ENCODE results near the gene ASF1B. TPM values are rescaled to one million over a fixed set of nuclear protein-coding genes. Genes with fewer than 3 reads are reported as not detected.
A peak's percentile ranks its signal among the peaks of the same experiment; 100 is the strongest.

The ASF1B gene
- total RNA-seq, 1 experiment from 2014 or later = 38.4 TPM

GRCh38 chr19:14164082-14164481 is 27.7 kb upstream of the ASF1B start:
- no peak for TF ChIP-seq SMAD4 (CRISPR knock-in tag; IDR thresholded peaks at IDR 0.05)
- TF ChIP-seq HMGA2 (CRISPR knock-in tag; IDR thresholded peaks at IDR 0.05) = no peak
- TF ChIP-seq CREB1 (CRISPR knock-in tag; IDR thresholded peaks at IDR 0.05) = no peak
- TF ChIP-seq GRHL2 (CRISPR knock-in tag; IDR thresholded peaks at IDR 0.05; ENCODE audit: insufficient replicate concordance, severe bottlenecking) = no peak
- no peak for TF ChIP-seq MAX (CRISPR knock-in tag; IDR thresholded peaks at IDR 0.05)
- TF ChIP-seq E2F1 (CRISPR knock-in tag; IDR thresholded peaks at IDR 0.05) = no peak
- TF ChIP-seq ZNF317 (CRISPR knock-in tag; IDR thresholded peaks at IDR 0.05; ENCODE audit: borderline replicate concordance, low read depth) = no peak
- H3K27me3 Mint-ChIP-seq (ENCODE audit: low read depth) = no peaks in the 10 kb centered on the region
- ChIA-PET POLR2A (interaction anchor here (0.6 kb wide), 1 partner anchor 241 kb away, joined by 3 read pairs; no protein-coding TSS in a partner anchor), CTCF (interaction anchor here (0.8 to 1.2 kb wide), 3 partner anchors 28 to 184 kb away, joined by 3 to 4 read pairs (median 4); partner anchors contain the start of gene ASF1B)
- DNase-seq (ENCODE audit: low spot score) (no peak), ATAC-seq (no peak)
- H3K36me3 Mint-ChIP-seq = peaks cover 24% of the 10 kb centered on the region
- no peak overlapping the region for H3K27ac Mint-ChIP-seq
- H3K4me1 Mint-ChIP-seq = peaks cover 11% of the 10 kb centered on the region
- no peaks in the 10 kb centered on the region for H3K9me3 Mint-ChIP-seq
- no peak overlapping the region for H3K4me3 Mint-ChIP-seq

GRCh38 chr19:14162871-14163297 is 26.5 kb upstream of the ASF1B start:
- no peak overlapping the region for H3K4me3 Mint-ChIP-seq
- no peak overlapping the region for H3K27ac Mint-ChIP-seq
- peaks cover 7% of the 10 kb centered on the region for H3K4me1 Mint-ChIP-seq
- H3K36me3 Mint-ChIP-seq = peaks cover 25% of the 10 kb centered on the region
- no peaks in the 10 kb centered on the region for H3K27me3 Mint-ChIP-seq (ENCODE audit: low read depth)
- ATAC-seq = no peak
- TF ChIP-seq FOXP1 (CRISPR knock-in tag; IDR thresholded peaks at IDR 0.05; ENCODE audit: borderline replicate concordance) (peak; percentile 13; the same call in 1 of the 2 replicates), IRF2 (CRISPR knock-in tag; IDR thresholded peaks at IDR 0.05; ENCODE audit: borderline replicate concordance, low read depth) (no peak)
- ChIA-PET CTCF (no interaction called here), POLR2A (interaction anchor here (0.5 kb wide), 1 partner anchor 59 kb away, joined by 4 read pairs; no protein-coding TSS in a partner anchor)
- H3K9me3 Mint-ChIP-seq = no peaks in the 10 kb centered on the region
- no peak for DNase-seq (ENCODE audit: low spot score)

GRCh38 chr19:14161305-14161704 is 24.9 kb upstream of the ASF1B start:
- H3K27ac Mint-ChIP-seq = no peak overlapping the region
- H3K4me3 Mint-ChIP-seq = no peak overlapping the region
- POLR2A ChIA-PET = no interaction called here
- DNase-seq (ENCODE audit: low spot score) = no peak
- H3K9me3 Mint-ChIP-seq = no peaks in the 10 kb centered on the region
- H3K27me3 Mint-ChIP-seq (ENCODE audit: low read depth) = no peaks in the 10 kb centered on the region
- H3K4me1 Mint-ChIP-seq = peaks cover 1% of the 10 kb centered on the region; the same call in 1 of the 2 replicates
- CTCF ChIA-PET = interaction anchor here (1.4 to 1.8 kb wide), 3 partner anchors 25 to 319 kb away, joined by 3 to 9 read pairs (median 5); partner anchors contain the start of gene ASF1B
- no peak for ATAC-seq
- H3K36me3 Mint-ChIP-seq = peaks cover 29% of the 10 kb centered on the region
- TF ChIP-seq ATF2 (CRISPR knock-in tag; IDR thresholded peaks at IDR 0.05; ENCODE audit: borderline replicate concordance, low read depth) (no peak), IRF1 (CRISPR knock-in tag; IDR thresholded peaks at IDR 0.05) (no peak), GABPB1 (CRISPR knock-in tag; IDR thresholded peaks at IDR 0.05) (no peak), CREM (CRISPR knock-in tag; IDR thresholded peaks at IDR 0.05) (no peak), ATF6 (CRISPR knock-in tag; IDR thresholded peaks at IDR 0.05) (no peak), ZBTB43 (CRISPR knock-in tag; IDR thresholded peaks at IDR 0.05) (no peak), ARID4B (CRISPR knock-in tag; IDR thresholded peaks at IDR 0.05; ENCODE audit: borderline replicate concordance) (no peak), USF1 (CRISPR knock-in tag; IDR thresholded peaks at IDR 0.05) (no peak), OVOL2 (CRISPR knock-in tag; IDR thresholded peaks at IDR 0.05; ENCODE audit: borderline replicate concordance) (no peak), NFATC4 (CRISPR knock-in tag; IDR thresholded peaks at IDR 0.05) (no peak)

Measured in WTC11 (cell line).